Posterior vena cava (tissue), 2 donors: ENCODE measurements around the gene ARMCX1. TPM values are rescaled to one million over a fixed set of nuclear protein-coding genes. Genes with fewer than 3 reads are reported as not detected.
"Not testable (repeated sequence)": the region's sequence is repeated elsewhere in the genome, so short reads cannot be mapped to it uniquely, and the experiment has no call there.

Experiments
- DNase-seq: peaks from one replicate; pipeline ENCODE4 v3.0.0-alpha.2; 2020; ENCODE audit warnings: low spot score
- intact Hi-C, 2 donors: fragments of 100-400 bp; cut with DNase I; formaldehyde crosslinking; loops; one replicate each; pipeline versions ENCODE4 v1.14.1 to v1.14.2; 2022 to 2023
- long read RNA-seq, 2 donors: library from polyadenylated mRNA; unstranded; transcript quantifications; one replicate each; pipeline ENCODE4 v2.0.0, GENCODE V29; 2020 to 2021
- total RNA-seq, 2 donors: library from RNA; stranded (reverse); fragmentation: NEBNext Ultra II Directional; extraction: Animal tissue kit (Norgen Biotek cat#: 25700); gene quantifications; one replicate each; pipeline ENCODE4 v1.2.1, GENCODE V29; 2021
- donor health status: DM: yes; HTN: yes; CAD: no.
- donor health status: DM: yes; HTN: yes; CAD: no.

The ARMCX1 gene
- 10 to 100 TPM; 28.8 to 34.0 TPM for total RNA-seq
- long read RNA-seq, donor 1, transcript ARMCX1-201 (4 exons, 2,141 nt), result major isoform, 8 of 19 reads
- long read RNA-seq, donor 1, partial matches to known transcripts, result 5 of 19 reads
- long read RNA-seq, donor 1, other reads (novel, unspliced or antisense), result 6 of 19 reads
- long read RNA-seq, donor 2, transcript ARMCX1-201 (4 exons, 2,141 nt), result major isoform, 122 of 175 reads
- long read RNA-seq, donor 2, partial matches to known transcripts, result 16 of 175 reads
- long read RNA-seq, donor 2, other reads (novel, unspliced or antisense), result 37 of 175 reads

DNA sequence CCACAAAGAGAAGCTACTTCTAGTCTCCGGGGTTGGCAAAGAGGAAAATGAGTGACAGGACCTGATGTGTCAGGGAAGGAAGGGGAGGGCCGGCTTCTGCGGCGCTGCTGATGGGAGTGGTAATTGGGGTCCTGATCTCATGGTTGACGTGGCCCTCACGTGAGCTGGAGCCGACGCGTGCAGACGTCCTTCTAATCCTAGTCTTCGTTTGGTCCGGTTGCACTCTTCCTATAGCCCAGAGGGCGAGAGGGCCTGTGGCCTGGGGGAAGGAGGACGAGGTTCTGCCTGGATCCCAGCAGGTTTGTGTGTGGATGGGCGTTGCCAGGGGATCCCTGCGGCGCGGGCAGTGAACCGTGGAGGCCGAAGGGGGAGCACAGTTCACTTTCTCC, at the start of gene ARMCX1:
TSS of gene ARMCX1 (plus strand) at position 186 of the 389 bp plus-strand sequence. CDS start 2,384 bp downstream, outside the sequence.
- DNase-seq, result peak; percentile 93
- intact Hi-C loops, result no loop called here

DNA sequence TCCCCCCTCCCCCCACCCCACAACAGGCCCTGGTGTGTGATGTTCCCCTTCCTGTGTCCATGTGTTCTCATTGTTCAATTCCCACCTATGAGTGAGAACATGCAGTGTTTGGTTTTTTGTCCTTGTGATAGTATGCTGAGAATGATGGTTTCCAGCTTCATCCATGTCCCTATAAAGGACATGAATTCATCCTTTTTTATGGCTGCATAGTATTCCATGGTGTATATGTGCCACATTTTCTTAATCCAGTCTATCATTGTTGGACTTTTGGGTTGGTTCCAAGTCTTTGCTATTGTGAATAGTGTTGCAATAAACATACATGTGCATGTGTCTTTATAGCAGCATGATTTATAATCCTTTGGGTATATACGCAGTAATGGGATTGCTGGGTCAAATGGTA, 47.4 kb upstream of the ARMCX1 start:
- intact Hi-C loops, DNase-seq: not testable (repeated sequence)

DNA sequence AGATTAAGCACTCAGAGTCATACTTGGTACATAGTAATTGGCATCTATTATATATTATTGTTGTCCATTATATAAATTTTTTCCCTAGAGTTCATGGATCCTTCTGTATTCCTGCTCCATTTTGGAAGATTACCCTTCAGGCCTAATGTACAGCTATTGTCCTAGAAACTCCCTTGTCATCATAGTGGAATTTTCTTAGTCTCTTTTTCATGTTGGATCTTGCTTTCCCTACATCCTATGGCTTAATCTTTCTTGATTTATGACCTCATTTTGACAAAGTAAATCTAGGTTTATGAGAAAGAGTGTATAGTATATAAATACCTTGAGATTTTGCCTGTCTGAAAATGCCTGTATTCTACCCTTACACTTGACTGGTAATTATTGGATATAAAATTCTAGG, 43.0 kb upstream of the ARMCX1 start:
- intact Hi-C loops, result no loop called here
- no peak for DNase-seq

DNA sequence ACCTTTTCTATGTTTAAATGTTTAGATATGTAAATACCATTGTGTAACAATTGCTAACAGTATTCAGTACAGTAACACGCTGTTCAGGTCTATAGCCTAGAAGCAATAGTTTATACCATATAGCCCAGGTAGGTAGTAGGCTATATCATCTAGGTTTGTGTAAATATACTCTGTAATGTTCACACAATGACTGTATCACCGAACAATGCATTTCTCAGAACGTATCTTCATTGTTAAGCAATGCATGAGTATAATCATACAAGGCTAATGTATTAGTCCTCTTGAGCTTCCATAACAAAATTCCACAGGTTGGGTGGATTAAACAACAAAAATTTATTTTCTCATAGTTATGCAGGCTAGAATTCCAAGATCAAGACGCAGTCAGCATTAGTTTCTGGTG, 42.4 kb upstream of the ARMCX1 start:
- intact Hi-C loops, result no loop called here
- no peak for DNase-seq

DNA sequence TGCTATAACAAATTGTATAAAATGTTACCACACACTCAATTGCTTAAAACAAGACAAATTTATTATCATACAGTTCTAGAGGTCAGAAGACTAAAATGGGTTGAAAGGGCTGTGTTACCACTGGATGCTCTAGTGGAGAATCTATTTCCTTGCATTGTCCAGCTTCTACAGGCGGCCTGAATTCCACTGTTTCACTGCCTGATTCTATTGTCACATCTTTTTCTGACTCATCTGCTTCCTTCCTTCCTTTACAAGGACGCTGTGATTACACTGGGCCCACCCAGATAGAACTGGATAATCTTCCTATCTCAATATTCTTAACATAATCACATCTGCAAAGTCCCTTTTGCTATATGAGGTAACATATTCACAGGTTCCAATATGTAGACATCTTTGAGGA, 19.4 kb upstream of the ARMCX1 start:
- DNase-seq, result no peak

DNA sequence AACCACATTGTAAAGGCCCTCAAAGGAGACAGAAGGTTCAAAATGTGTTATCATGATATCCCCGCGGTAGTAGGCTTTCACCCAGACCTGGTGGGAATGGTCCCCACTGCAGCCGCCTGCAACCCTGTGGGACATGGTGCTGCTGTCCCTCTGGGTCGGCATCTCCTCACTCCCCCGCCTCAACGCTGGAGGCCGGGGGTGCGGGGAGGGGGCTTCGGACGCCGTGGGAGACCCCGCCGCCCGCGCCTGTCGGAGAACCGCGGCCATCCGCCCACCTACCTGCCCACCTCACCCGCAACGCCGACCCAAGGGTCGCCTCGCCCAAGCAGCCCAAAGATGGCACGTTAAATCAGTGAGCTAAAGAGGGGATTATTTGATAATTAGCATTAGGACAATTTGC, 11.2 kb upstream of the ARMCX1 start:
- DNase-seq, result no peak
- intact Hi-C loops, result no loop called here

More for the DNA sequence above, 19.4 kb upstream of the ARMCX1 start:
- intact Hi-C loops, result no loop called here

DNA sequence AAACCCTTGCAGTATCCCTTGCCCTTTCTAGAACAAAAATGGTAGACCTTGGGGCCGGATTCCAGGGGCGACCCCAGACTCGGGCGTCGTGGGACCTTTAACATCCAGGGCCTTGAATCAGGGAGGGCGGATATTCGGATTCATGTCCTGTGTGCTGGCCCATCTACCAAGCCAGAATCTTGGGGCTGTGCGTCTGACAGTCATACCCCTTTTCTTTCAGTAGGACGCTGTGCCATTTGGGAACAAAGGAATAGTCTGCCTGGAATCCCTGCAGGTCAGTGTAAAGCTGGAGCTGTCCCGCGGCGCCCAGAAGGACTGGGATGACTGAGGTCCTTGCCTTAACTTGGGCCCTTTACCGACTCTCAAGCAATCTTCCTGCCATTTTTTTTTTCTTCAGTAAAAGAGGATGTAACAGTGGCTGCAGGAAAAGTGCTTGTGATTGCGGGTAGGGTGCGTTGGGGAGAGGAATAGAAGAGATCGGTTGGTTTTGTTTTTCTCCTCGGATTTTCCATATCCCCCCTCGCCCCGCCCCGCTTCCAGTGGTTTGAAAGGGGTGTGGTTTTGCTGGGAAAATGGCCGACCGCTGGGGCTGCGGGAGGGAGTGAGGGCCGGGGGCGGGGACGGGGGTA, 518 bp downstream of the ARMCX1 start:
- DNase-seq, result no peak
- intact Hi-C loops, result no loop called here

DNA sequence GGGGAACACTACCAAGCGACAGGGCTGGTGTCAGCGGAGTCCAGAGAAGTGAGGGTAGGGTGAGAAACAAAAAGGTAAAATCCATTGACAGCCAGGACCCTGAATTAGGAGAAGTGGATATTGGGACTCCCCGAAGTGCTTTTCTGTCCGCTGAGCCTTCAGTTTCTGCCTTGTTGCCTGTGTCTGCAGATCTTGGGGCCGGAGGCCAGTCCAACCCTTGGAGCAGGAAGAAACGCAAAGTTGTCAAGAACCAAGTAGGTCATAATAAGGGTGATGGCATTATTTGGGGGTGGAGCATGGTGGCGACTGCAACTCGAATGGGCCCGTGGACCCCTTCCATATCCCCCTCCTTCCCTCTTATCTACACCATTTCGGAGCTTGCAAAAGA, 1.0 kb downstream of the ARMCX1 start:
- no peak for DNase-seq
- intact Hi-C loops, result no loop called here

DNA sequence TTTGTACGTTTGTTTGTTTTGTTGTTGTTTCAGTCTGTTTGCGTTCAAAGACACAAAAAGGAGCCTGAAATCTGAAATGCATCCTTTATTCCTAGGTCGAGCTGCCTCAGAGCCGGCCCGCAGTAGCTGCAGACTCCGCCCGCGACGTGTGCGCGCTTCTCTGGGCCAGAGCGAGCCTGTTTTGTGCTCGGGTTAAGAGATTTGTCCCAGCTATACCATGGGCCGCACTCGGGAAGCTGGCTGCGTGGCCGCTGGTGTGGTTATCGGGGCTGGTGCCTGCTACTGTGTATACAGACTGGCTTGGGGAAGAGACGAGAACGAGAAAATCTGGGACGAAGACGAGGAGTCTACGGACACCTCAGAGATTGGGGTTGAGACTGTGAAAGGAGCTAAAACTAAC, 2.4 kb downstream of the ARMCX1 start:
- intact Hi-C loops, result no loop called here
- no peak for DNase-seq

DNA sequence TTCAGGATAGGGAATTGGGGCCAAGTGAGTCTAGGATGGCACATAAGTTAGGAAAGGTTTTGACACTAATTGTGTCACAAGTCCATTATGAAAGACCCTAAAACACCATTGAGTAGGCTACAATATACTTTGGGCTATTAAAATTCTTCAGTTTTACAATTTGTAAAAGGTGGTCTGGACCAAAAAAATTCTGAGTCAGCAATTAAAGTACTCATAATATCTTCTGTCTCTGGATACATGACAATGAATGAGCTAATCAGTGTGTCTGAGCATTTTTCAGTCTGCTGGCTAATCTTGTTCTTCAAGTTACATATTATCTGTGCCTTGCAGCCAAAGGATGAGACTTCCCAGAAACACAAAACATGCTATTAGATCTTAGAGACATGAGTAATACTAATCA, 14.3 kb downstream of the ARMCX1 start:
- DNase-seq, result no peak
- intact Hi-C loops, result no loop called here

DNA sequence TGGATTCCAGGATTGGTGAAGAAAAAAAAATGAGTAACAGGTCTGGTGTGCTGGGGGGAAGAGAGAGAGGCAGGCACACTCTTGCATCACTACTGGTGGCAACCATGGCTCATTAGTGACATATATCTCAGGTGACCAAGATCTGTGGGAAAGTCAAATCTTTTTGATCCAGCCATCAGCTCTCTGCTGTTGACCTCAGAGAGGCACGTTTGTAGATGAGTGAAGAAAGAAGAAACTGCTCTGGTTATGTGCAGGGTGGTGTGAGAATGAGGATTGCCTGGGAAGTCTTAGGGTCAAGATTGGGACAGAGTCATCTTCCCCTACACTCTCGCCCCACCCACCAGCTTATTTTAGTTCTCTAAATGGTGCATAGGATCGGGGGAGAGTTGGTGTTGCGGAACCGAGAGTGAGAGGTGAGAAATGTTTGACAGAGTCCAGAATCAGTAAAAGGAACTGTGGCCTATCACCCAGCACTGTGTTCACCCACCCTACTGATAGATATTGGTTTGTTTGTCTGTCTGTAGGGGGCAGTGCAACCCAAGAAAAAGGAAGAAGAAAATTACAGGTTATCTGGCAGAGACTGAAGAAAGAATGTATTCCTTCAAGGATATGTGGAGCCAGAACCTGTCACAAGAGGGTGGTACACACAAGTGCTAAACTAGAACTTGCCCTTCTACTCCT, 45.5 kb downstream of the ARMCX1 start:
- intact Hi-C loops, result no loop called here
- no peak for DNase-seq

DNA sequence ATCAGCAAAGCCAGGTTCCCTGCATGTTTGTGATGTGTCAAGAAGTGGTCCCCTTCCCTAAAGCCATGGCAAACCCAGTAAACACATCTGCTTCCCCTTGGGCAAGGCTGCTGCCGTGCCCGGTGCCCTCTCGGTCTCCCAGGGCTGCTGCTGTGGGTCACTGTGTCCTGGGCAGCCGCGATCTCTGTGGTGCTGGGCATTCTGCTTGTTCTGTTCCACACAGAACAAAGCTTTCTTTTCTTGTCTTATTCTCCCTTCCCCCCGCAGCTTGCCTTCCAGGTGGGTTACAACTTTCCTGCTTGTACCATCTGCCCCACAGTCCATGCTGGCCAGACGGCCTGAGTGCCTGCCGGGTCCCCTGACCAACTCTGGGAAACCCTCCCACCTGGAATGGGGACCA, 49.2 kb downstream of the ARMCX1 start:
- intact Hi-C loops, result not testable (repeated sequence)

DNA sequence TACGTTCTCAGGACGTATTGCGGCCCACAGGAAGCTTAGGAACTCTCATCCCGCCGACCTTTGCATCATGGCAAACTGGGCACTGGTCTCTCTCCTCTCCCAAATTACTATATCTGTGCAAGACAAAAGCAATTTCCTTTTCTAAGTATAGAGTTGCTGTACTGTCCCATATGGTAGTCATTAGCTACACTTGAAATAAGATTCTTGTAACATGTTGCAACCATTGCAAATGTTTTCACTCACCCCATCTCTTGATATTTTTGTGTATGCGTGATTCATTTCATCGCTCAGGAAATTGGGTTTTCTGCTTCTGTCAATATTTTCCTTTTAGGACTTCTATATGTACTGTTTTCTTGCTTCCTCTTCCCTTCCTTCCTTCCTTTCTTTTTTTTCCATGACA, 51.7 kb downstream of the ARMCX1 start:
- DNase-seq, result no peak
- intact Hi-C loops, result no loop called here

More for the DNA sequence above, 49.2 kb downstream of the ARMCX1 start:
- DNase-seq, result not testable (repeated sequence)

Other genes starting within 250 kb of the ARMCX1 start
- 1 to 10 TPM; 9.0 TPM for gene TIMM8A, start 201.8 kb upstream of the ARMCX1 start, total RNA-seq
- 10 to 100 TPM in 1 of 2 donors, 1 to 10 TPM in 1; 5.2 to 11.5 TPM for gene BTK, start 164.4 kb upstream of the ARMCX1 start, total RNA-seq
- gene RPL36A, start 159.5 kb upstream of the ARMCX1 start, total RNA-seq, result 100 to 1,000 TPM; 203 to 225 TPM
- 10 to 100 TPM; 20.1 to 24.2 TPM for gene GLA, start 142.6 kb upstream of the ARMCX1 start, total RNA-seq
- gene HNRNPH2, start 142.3 kb upstream of the ARMCX1 start, total RNA-seq, result 10 to 100 TPM; 50.9 to 54.4 TPM
- gene ARMCX4, start 65.1 kb upstream of the ARMCX1 start, total RNA-seq, result 10 to 100 TPM; 14.6 to 17.8 TPM
- 10 to 100 TPM; 34.9 to 37.8 TPM for gene ARMCX6, start 67.5 kb downstream of the ARMCX1 start, total RNA-seq
- gene ARMCX3, start 72.6 kb downstream of the ARMCX1 start, total RNA-seq, result 10 to 100 TPM; 58.9 to 65.1 TPM
- 10 to 100 TPM; 33.0 to 41.9 TPM for gene ARMCX2, start 109.3 kb downstream of the ARMCX1 start, total RNA-seq